Measurements from ENCODE around the gene MAP3K10. TPM values are rescaled to one million over a fixed set of nuclear protein-coding genes. Genes with fewer than 3 reads are reported as not detected.

MAP3K10 gene
- total and polyA plus RNA-seq, 9 of the 15 experiments (the other 6 are each of a cell fraction or from before 2014, with no cell fraction given): 0.01 to 8.0 (median 2.7) TPM; not detected in 1

GRCh38 chr19:40190891-40191835 lies at the start of gene MAP3K10 (continued):
- TF ChIP-seq DNMT1 (IDR thresholded peaks at IDR 0.05) (no peak), E2F3 (CRISPR knock-in tag; IDR thresholded peaks at IDR 0.05) (no peak), XRCC5 (IDR thresholded peaks at IDR 0.05; ENCODE audit: low read depth, low read length) (no peak), MIER1 (IDR thresholded peaks at IDR 0.05; ENCODE audit: low read depth) (no peak; the same call in 1 of the 2 replicates), CCAR2 (IDR thresholded peaks at IDR 0.05; ENCODE audit: low read depth, low read length) (no peak), HBP1 (CRISPR knock-in tag; IDR thresholded peaks at IDR 0.05) (no peak), E4F1 (CRISPR knock-in tag; IDR thresholded peaks at IDR 0.05; ENCODE audit: borderline replicate concordance) (no peak), OTX1 (CRISPR knock-in tag; IDR thresholded peaks at IDR 0.05) (no peak), HEY1 (CRISPR knock-in tag; IDR thresholded peaks at IDR 0.05; ENCODE audit: borderline replicate concordance) (no peak), ZNF785 (CRISPR knock-in tag; IDR thresholded peaks at IDR 0.05) (no peak), ATF2 (CRISPR knock-in tag; IDR thresholded peaks at IDR 0.05) (no peak), ZNF830 (CRISPR knock-in tag; IDR thresholded peaks at IDR 0.05) (no peak)
- TF ChIP-seq, protein P1, sequence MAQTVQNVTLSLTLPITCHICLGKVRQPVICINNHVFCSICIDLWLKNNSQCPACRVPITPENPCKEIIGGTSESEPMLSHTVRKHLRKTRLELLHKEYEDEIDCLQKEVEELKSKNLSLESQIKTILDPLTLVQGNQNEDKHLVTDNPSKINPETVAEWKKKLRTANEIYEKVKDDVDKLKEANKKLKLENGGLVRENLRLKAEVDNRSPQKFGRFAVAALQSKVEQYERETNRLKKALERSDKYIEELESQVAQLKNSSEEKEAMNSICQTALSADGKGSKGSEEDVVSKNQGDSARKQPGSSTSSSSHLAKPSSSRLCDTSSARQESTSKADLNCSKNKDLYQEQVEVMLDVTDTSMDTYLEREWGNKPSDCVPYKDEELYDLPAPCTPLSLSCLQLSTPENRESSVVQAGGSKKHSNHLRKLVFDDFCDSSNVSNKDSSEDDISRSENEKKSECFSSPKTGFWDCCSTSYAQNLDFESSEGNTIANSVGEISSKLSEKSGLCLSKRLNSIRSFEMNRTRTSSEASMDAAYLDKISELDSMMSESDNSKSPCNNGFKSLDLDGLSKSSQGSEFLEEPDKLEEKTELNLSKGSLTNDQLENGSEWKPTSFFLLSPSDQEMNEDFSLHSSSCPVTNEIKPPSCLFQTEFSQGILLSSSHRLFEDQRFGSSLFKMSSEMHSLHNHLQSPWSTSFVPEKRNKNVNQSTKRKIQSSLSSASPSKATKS (CRISPR knock-in tag; IDR thresholded peaks at IDR 0.05): no peak
- TF ChIP-seq, protein P2, sequence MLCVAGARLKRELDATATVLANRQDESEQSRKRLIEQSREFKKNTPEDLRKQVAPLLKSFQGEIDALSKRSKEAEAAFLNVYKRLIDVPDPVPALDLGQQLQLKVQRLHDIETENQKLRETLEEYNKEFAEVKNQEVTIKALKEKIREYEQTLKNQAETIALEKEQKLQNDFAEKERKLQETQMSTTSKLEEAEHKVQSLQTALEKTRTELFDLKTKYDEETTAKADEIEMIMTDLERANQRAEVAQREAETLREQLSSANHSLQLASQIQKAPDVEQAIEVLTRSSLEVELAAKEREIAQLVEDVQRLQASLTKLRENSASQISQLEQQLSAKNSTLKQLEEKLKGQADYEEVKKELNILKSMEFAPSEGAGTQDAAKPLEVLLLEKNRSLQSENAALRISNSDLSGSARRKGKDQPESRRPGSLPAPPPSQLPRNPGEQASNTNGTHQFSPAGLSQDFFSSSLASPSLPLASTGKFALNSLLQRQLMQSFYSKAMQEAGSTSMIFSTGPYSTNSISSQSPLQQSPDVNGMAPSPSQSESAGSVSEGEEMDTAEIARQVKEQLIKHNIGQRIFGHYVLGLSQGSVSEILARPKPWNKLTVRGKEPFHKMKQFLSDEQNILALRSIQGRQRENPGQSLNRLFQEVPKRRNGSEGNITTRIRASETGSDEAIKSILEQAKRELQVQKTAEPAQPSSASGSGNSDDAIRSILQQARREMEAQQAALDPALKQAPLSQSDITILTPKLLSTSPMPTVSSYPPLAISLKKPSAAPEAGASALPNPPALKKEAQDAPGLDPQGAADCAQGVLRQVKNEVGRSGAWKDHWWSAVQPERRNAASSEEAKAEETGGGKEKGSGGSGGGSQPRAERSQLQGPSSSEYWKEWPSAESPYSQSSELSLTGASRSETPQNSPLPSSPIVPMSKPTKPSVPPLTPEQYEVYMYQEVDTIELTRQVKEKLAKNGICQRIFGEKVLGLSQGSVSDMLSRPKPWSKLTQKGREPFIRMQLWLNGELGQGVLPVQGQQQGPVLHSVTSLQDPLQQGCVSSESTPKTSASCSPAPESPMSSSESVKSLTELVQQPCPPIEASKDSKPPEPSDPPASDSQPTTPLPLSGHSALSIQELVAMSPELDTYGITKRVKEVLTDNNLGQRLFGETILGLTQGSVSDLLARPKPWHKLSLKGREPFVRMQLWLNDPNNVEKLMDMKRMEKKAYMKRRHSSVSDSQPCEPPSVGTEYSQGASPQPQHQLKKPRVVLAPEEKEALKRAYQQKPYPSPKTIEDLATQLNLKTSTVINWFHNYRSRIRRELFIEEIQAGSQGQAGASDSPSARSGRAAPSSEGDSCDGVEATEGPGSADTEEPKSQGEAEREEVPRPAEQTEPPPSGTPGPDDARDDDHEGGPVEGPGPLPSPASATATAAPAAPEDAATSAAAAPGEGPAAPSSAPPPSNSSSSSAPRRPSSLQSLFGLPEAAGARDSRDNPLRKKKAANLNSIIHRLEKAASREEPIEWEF (CRISPR knock-in tag; IDR thresholded peaks at IDR 0.05): no peak

Measured in K562 (cell line).